ENCODE measurements around the gene TNFRSF19.

TNFRSF19 gene

DNA sequence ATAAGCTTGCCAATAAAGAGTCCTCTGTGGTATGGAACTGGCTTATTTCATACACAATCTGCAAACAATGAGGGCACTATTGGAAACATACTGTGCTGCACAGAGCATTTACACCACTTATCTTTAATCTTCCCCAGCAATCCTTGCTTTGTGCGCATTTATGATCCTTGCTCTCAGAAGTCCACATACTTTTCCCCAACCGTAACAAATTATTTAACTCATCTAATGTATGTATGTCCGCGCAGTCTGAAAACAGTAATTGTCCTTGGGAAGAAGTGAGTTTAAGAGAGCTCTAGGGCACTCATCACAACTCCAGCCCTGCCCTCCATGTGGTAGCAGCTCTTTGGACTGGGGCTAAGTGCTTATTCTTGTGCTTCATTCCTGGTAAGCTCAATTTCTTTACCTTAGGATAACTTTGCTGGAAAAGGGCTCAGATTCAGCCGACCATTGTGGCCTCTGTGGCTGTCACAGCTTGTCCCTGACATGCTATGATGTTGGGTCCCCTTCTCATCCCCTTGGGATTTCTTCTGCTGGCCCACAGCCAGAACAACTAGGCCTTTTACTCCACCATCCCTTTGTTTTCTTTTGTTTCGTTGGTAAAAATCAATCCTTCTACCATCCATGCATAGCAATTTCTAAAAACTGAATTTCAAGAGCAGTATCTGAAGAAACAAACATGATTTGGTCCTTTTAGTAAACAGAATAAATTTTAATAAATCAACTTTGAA is 152.7 kb downstream of the TNFRSF19 start:
- H3K79me1 ChIP-seq (ENCODE audit: low read length), result no peaks in the 10 kb centered on the region
- H3K18ac ChIP-seq (ENCODE audit: low read length), result no peak overlapping the region
- no CpG with 5 or more reads among the region's 6 CpGs for WGBS (ENCODE audit: extremely low coverage, insufficient coverage, low lambda C conversion rate)
- H4K8ac ChIP-seq (ENCODE audit: low read depth, low read length), result no peak overlapping the region
- no peaks in the 10 kb centered on the region for H3K79me2 ChIP-seq (ENCODE audit: control insufficient read depth, insufficient read depth, low read length)
- no peak overlapping the region for H2BK15ac ChIP-seq (replicated peaks; ENCODE audit: low read depth)
- H3K23ac ChIP-seq (ENCODE audit: low read length), result no peak overlapping the region
- no peaks in the 10 kb centered on the region for H3K27me3 ChIP-seq (ENCODE audit: insufficient read depth, low read length, poor library complexity)
- no peak overlapping the region for H3K27ac ChIP-seq (ENCODE audit: low read depth, low read length)
- no peak overlapping the region for H2AK5ac ChIP-seq (ENCODE audit: low read length)
- no peak overlapping the region for H3K4me2 ChIP-seq (ENCODE audit: low read length)
- H3K4ac ChIP-seq (ENCODE audit: low read depth, low read length), result no peak overlapping the region
- H3K56ac ChIP-seq (ENCODE audit: low read length), result no peak overlapping the region
- no peaks in the 10 kb centered on the region for H3K36me3 ChIP-seq (ENCODE audit: control insufficient read depth, insufficient read depth, low read length)
- no peak overlapping the region for H2BK5ac ChIP-seq (ENCODE audit: low read length)
- H2BK120ac ChIP-seq (ENCODE audit: low read depth, low read length), result no peak overlapping the region
- no peaks in the 10 kb centered on the region for H3K4me1 ChIP-seq (ENCODE audit: control insufficient read depth, low read depth, low read length)
- H3K9ac ChIP-seq (ENCODE audit: low read length), result no peak overlapping the region
- H4K5ac ChIP-seq (ENCODE audit: low read length), result no peak overlapping the region
- DNase-seq, result no peak
- H3K4me3 ChIP-seq (ENCODE audit: low read length), result no peak overlapping the region

DNA sequence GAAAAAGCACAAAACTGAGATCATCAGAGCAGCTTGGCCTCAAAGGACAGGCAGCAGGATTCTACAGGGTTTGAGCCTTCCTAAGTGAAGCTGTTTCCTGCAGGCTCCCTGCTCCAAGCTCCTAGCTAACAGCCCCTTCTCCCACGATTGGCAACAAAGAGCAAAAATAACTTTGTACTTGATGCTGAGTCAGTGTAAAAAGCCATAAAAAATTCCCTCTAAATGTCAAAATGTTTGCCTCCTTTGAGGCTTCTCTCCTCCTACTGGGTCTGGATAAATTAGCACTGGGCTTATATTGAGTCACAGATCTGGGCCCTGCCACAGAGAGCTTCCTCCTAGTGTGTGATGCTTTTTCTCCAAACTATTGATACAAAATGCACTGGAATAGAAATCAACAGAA is 153.3 kb downstream of the TNFRSF19 start:
- no peaks in the 10 kb centered on the region for H3K79me2 ChIP-seq (ENCODE audit: control insufficient read depth, insufficient read depth, low read length)
- no peak overlapping the region for H3K18ac ChIP-seq (ENCODE audit: low read length)
- DNase-seq, result no peak
- no peak overlapping the region for H3K56ac ChIP-seq (ENCODE audit: low read length)
- no CpG with 5 or more reads among the region's 1 CpG for WGBS (ENCODE audit: extremely low coverage, insufficient coverage, low lambda C conversion rate)
- H2AK5ac ChIP-seq (ENCODE audit: low read length), result no peak overlapping the region
- no peaks in the 10 kb centered on the region for H3K79me1 ChIP-seq (ENCODE audit: low read length)
- H3K36me3 ChIP-seq (ENCODE audit: control insufficient read depth, insufficient read depth, low read length), result no peaks in the 10 kb centered on the region
- H3K27ac ChIP-seq (ENCODE audit: low read depth, low read length), result no peak overlapping the region
- no peak overlapping the region for H4K8ac ChIP-seq (ENCODE audit: low read depth, low read length)
- H2BK15ac ChIP-seq (replicated peaks; ENCODE audit: low read depth), result no peak overlapping the region
- H3K4ac ChIP-seq (ENCODE audit: low read depth, low read length), result no peak overlapping the region
- no peak overlapping the region for H3K4me2 ChIP-seq (ENCODE audit: low read length)
- H3K4me3 ChIP-seq (ENCODE audit: low read length), result no peak overlapping the region
- H2BK120ac ChIP-seq (ENCODE audit: low read depth, low read length), result no peak overlapping the region
- H4K5ac ChIP-seq (ENCODE audit: low read length), result no peak overlapping the region
- H3K9ac ChIP-seq (ENCODE audit: low read length), result no peak overlapping the region
- no peaks in the 10 kb centered on the region for H3K4me1 ChIP-seq (ENCODE audit: control insufficient read depth, low read depth, low read length)
- no peak overlapping the region for H3K23ac ChIP-seq (ENCODE audit: low read length)
- no peaks in the 10 kb centered on the region for H3K27me3 ChIP-seq (ENCODE audit: insufficient read depth, low read length, poor library complexity)
- H2BK5ac ChIP-seq (ENCODE audit: low read length), result no peak overlapping the region

DNA sequence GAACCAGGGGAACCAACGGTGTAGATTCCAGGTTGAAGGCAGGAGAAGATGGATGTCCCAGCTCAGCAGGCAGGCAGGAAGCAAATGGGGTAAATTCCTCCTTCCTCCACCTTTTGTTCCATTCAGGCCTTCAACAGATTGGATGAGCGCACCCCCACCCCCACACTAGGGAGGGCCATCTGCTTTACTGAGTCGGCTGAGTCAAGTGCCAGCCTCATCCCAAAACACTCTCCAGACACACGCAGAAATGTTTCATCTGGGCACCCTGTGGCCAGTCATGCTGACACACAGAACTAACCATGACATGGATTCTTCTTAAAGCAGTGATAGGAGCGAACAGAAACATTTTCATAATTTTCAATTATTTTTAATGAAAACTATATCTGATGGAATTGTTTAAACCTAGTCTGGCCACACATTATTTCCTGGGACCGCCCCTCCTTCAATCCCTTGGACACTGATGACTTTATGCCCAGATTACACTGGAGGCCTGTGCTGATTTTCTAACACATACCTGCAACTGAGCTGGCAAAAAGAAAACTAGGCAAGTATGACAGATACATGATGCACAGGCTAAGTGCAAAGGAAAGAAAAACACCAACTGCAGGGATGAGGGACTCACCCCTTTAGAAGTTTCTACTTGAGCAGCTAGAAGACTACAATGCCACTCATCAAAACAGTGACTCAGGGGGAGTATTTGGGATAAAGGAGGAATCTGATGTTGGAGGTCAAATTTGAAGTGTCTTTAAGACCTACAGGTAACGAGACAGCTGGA is 154.2 kb downstream of the TNFRSF19 start:
- no peaks in the 10 kb centered on the region for H3K79me1 ChIP-seq (ENCODE audit: low read length)
- no peaks in the 10 kb centered on the region for H3K36me3 ChIP-seq (ENCODE audit: control insufficient read depth, insufficient read depth, low read length)
- H2BK15ac ChIP-seq (replicated peaks; ENCODE audit: low read depth), result no peak overlapping the region
- no peak overlapping the region for H3K56ac ChIP-seq (ENCODE audit: low read length)
- H3K27me3 ChIP-seq (ENCODE audit: insufficient read depth, low read length, poor library complexity), result no peaks in the 10 kb centered on the region
- WGBS (ENCODE audit: extremely low coverage, insufficient coverage, low lambda C conversion rate), result no CpG with 5 or more reads among the region's 7 CpGs
- no peaks in the 10 kb centered on the region for H3K4me1 ChIP-seq (ENCODE audit: control insufficient read depth, low read depth, low read length)
- H4K8ac ChIP-seq (ENCODE audit: low read depth, low read length), result no peak overlapping the region
- H2BK120ac ChIP-seq (ENCODE audit: low read depth, low read length), result no peak overlapping the region
- no peak overlapping the region for H3K4ac ChIP-seq (ENCODE audit: low read depth, low read length)
- no peak overlapping the region for H3K27ac ChIP-seq (ENCODE audit: low read depth, low read length)
- H2AK5ac ChIP-seq (ENCODE audit: low read length), result no peak overlapping the region
- DNase-seq, result peak; percentile 27
- no peaks in the 10 kb centered on the region for H3K79me2 ChIP-seq (ENCODE audit: control insufficient read depth, insufficient read depth, low read length)
- no peak overlapping the region for H3K4me2 ChIP-seq (ENCODE audit: low read length)
- H3K18ac ChIP-seq (ENCODE audit: low read length), result no peak overlapping the region
- H3K4me3 ChIP-seq (ENCODE audit: low read length), result no peak overlapping the region
- no peak overlapping the region for H3K23ac ChIP-seq (ENCODE audit: low read length)
- H3K9ac ChIP-seq (ENCODE audit: low read length), result no peak overlapping the region
- H2BK5ac ChIP-seq (ENCODE audit: low read length), result no peak overlapping the region
- H4K5ac ChIP-seq (ENCODE audit: low read length), result no peak overlapping the region
